A549 (cell line): ENCODE measurements around the gene ANKRD11. TPM values are rescaled to one million over a fixed set of nuclear protein-coding genes. Genes with fewer than 3 reads are reported as not detected.
A peak's percentile ranks its signal among the peaks of the same experiment; 100 is the strongest.
"Not testable (repeated sequence)": the region's sequence is repeated elsewhere in the genome, so short reads cannot be mapped to it uniquely, and the experiment has no call there.

Experiments
- ATAC-seq, 2 experiments: fragments of 200-7000 bp in 1 of 2; fragments of >200 bp in 1 of 2; cut with Nextera tagmentation in 1 of 2; cut with Tn5 transposase in 1 of 2; 3 replicates each; pipeline versions ENCODE4 v1.8.0 to v1.9.1; 2018 to 2020; ENCODE audit warnings: mild to moderate bottlenecking in 1 of 2, moderate library complexity in 1 of 2
- CTCF ChIA-PET: fragments of 300-600 bp; sonication (Branson Sonifier 250); formaldehyde crosslinking; extraction: SDS; loops from one replicate; lab custom pipeline; 2021; ENCODE audit warnings: antibody characterized with exemption, inconsistent platforms; lab: Yijun Ruan, JAX
- POLR2A ChIA-PET: fragments of 350-600 bp; formaldehyde crosslinking; extraction: SDS; loops from one replicate; lab custom pipeline; 2021; ENCODE audit warnings: antibody characterized with exemption, inconsistent platforms; lab: Yijun Ruan, JAX
- DNase-seq, 2 experiments: peaks; one replicate each; pipeline versions ENCODE4 v3.0.0 to v3.0.0-alpha.2; 2011 to 2016; ENCODE audit warnings: low read depth in 1 of 2, low spot score in 1 of 2
- FAIRE-seq: peaks from 2 replicates; lab custom pipeline; 2011; peaks lifted over from hg19 to GRCh38; lab: Jason Lieb, UNC
- H3K27ac ChIP-seq, 2 experiments: fragments of >200 bp; sonication (Bioruptor Twin); formaldehyde crosslinking; 3 replicates each; pipeline ENCODE4 v1.5.1; 2016 to 2017
- H3K4me1 ChIP-seq: fragments of >200 bp; sonication (Bioruptor Twin); formaldehyde crosslinking; 3 replicates; pipeline ENCODE4 v1.6.1; 2016
- H3K4me2 ChIP-seq: fragments of >200 bp; sonication (Bioruptor Twin); formaldehyde crosslinking; 3 replicates; pipeline ENCODE4 v1.6.1; 2016
- H3K4me3 ChIP-seq: fragments of >200 bp; sonication (Bioruptor Twin); formaldehyde crosslinking; 3 replicates; pipeline ENCODE4 v1.5.1; 2016
- H3K9me3 ChIP-seq: fragments of >200 bp; sonication (Bioruptor Twin); formaldehyde crosslinking; 3 replicates; pipeline ENCODE4 v1.6.1; 2016
- CEBPB ChIP-seq, 2 experiments: fragments of >200 bp in 1 of 2; sonication (Bioruptor Twin) in 1 of 2; formaldehyde crosslinking in 1 of 2; IDR thresholded peaks; 2 replicates each; pipeline ENCODE4 v1.6.1; 2012 to 2016
- CHD2 ChIP-seq: fragments of 150-350 bp; IDR thresholded peaks from 2 replicates; pipeline ENCODE4 v1.6.1; 2014; ENCODE audit warnings: low read length; ENCODE audit not compliant: partially characterized antibody
- CHD4 ChIP-seq: fragments of 200-600 bp; sonication (generic); IDR thresholded peaks from 2 replicates; pipeline ENCODE4 v1.6.1; 2016; ENCODE audit warnings: antibody characterized with exemption, mild to moderate bottlenecking, borderline replicate concordance
- EHF ChIP-seq: fragments of 250-450 bp; sonication (Bioruptor Pico); IDR thresholded peaks from 2 replicates; pipeline ENCODE4 v1.5.0; 2020; ENCODE audit warnings: mild to moderate bottlenecking
- EHMT2 ChIP-seq: fragments of 200-600 bp; sonication (generic); IDR thresholded peaks from 2 replicates; pipeline ENCODE4 v1.6.1; 2016; ENCODE audit warnings: antibody characterized with exemption, low read depth, mild to moderate bottlenecking, moderate library complexity
- FOSL2 ChIP-seq, 2 experiments: fragments of 450-650 bp in 1 of 2; fragments of >200 bp in 1 of 2; sonication (Bioruptor Twin) in 1 of 2; formaldehyde crosslinking; IDR thresholded peaks; 2 replicates each; pipeline versions ENCODE4 v1.5.0 to v1.6.1; 2016 to 2020; ENCODE audit warnings: mild to moderate bottlenecking in 1 of 2, moderate library complexity in 1 of 2
- GATA3 ChIP-seq: IDR thresholded peaks from 2 replicates; pipeline ENCODE4 v1.6.1; 2012; ENCODE audit warnings: borderline replicate concordance
- HDAC2 ChIP-seq: fragments of 200-600 bp; sonication (generic); IDR thresholded peaks from 2 replicates; pipeline ENCODE4 v1.6.1; 2016
- HES2 ChIP-seq: fragments of >200 bp; sonication (Bioruptor Twin); formaldehyde crosslinking; IDR thresholded peaks from 2 replicates; pipeline ENCODE4 v1.6.1; 2016
- JUN ChIP-seq, 2 experiments: fragments of >200 bp; sonication (Bioruptor Twin); formaldehyde crosslinking; IDR thresholded peaks; 2 replicates in 1 of 2; 3 replicates in 1 of 2; pipeline ENCODE4 v1.6.1; 2016 to 2017
- KDM1A ChIP-seq: fragments of 200-600 bp; sonication (generic); IDR thresholded peaks from 2 replicates; pipeline ENCODE4 v1.6.1; 2016; ENCODE audit warnings: low read depth, mild to moderate bottlenecking
- MAFK ChIP-seq: fragments of 450-650 bp; IDR thresholded peaks from 2 replicates; pipeline ENCODE4 v1.6.1; 2014; ENCODE audit not compliant: partially characterized antibody
- POLR2A ChIP-seq: IDR thresholded peaks from 2 replicates; pipeline ENCODE4 v1.6.1; 2012; ENCODE audit warnings: mild to moderate bottlenecking, low read length
- POLR2AphosphoS2 ChIP-seq: conservative IDR thresholded peaks from 2 replicates; pipeline ENCODE4 v1.6.1; 2012; ENCODE audit warnings: low read length, improper control_type of control experiment, inconsistent platforms
- RFX5 ChIP-seq: fragments of 450-650 bp; IDR thresholded peaks from 2 replicates; pipeline ENCODE4 v1.7.1; 2014; ENCODE audit warnings: antibody characterized with exemption, mild to moderate bottlenecking, moderate library complexity
- SMC3 ChIP-seq: fragments of >200 bp; sonication (Bioruptor Twin); formaldehyde crosslinking; IDR thresholded peaks from 3 replicates; pipeline ENCODE4 v1.6.1; 2018; ENCODE audit warnings: inconsistent platforms
- TP53 ChIP-seq: fragments of 250-450 bp; sonication (Bioruptor Pico); IDR thresholded peaks from 2 replicates; pipeline ENCODE4 v1.5.0; 2021; ENCODE audit warnings: mild to moderate bottlenecking, moderate library complexity
- USF2 ChIP-seq: fragments of 450-650 bp; IDR thresholded peaks from 2 replicates; pipeline ENCODE4 v1.6.1; 2014; ENCODE audit warnings: antibody characterized with exemption
- ZC3H11A ChIP-seq: fragments of 450-650 bp; IDR thresholded peaks from 2 replicates; pipeline ENCODE4 v1.6.1; 2014; ENCODE audit warnings: antibody characterized with exemption, mild to moderate bottlenecking
- ZFP36 ChIP-seq: fragments of 450-650 bp; IDR thresholded peaks from 2 replicates; pipeline ENCODE4 v1.6.1; 2014; ENCODE audit warnings: borderline replicate concordance; ENCODE audit not compliant: partially characterized antibody
- ZSCAN20 ChIP-seq: fragments of 250-450 bp; sonication (Bioruptor Pico); IDR thresholded peaks from 2 replicates; pipeline ENCODE4 v1.8.0; 2022; ENCODE audit warnings: mild to moderate bottlenecking, moderate library complexity
- WGBS: methylation state at CpG from one replicate; pipeline ENCODE4 v1.1.6; 2017; ENCODE audit errors: missing lambda C conversion rate; 5-methylcytosine and 5-hydroxymethylcytosine counted together
- polyA plus RNA-seq, 4 experiments: library from polyadenylated mRNA; depleted of rRNA in 3 of 4; stranded (reverse); fragments of >200 nt; fragmentation: RNase III in 1 of 4; extraction: RNeasy Plus Mini Kit Qiagen cat#74134 plus additional on column Dnase treatment in 1 of 4; gene quantifications; 2 replicates in 3 of 4; 3 replicates in 1 of 4; pipeline ENCODE4 v1.2.3, GENCODE V29; 2011 to 2017
- TF ChIP-seq, protein P1 (sequence below): IDR thresholded peaks from 2 replicates; pipeline ENCODE4 v1.6.1; 2012

The ANKRD11 gene
- polyA plus RNA-seq, 2 of the 4 experiments (the other 2 are of a cell fraction): 53.6 to 54.9 TPM

DNA sequence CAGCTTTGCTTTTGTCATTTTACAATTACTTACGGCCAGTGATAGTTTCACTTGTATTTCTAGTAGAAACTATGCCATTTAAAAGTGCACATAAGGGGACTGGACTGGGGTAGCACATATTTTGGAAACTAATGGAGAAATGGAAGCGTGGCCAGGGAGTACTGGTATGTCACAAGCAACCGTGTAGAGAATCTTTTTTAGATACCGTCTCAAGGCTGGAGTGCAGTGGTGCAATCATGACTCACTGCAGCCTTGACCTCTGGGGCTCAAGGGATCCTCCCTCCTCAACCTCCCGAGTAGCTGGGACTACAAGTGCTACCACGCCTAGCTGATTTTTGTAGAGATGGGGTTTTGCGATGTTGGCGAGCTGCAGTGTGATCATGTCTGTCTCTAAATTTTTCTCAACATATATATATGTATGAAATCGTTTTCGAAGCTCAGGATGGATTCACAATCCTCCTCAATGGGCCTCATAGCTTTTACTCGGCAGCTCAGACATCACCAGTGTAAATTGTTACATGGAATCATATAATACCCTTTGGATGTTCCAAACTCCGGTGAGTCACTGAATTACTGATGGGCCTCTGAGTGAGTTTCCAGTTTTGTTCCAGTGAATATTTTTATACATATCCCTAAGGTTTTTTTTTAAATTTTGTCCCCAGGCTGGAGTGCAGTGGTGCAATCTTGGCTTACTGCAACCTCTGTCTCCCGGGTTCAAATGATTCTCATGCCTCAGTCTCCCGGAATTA lies 221.2 kb downstream of the ANKRD11 start:
- DNase-seq (no peak), ATAC-seq (no peak), FAIRE-seq (no peak)
- Histone ChIP-seq H3K4me3 (no peak overlapping the region), H3K27ac (peak overlapping the region in 1 of 2 experiments; percentile 49; a peak in 3 of 6 replicates), H3K9me3 (no peaks in the 10 kb centered on the region), H3K4me2 (peak overlapping the region; percentile 19; the same call in 2 of the 3 replicates), H3K4me1 (peaks cover 15% of the 10 kb centered on the region)
- no peak for TF ChIP-seq USF2
- TF ChIP-seq CEBPB (IDR thresholded peaks at IDR 0.05): peak in 1 of 2 experiments; percentile 51; a peak in 1 of 4 replicates
- no peak for TF ChIP-seq JUN (IDR thresholded peaks at IDR 0.05)
- TF ChIP-seq FOSL2 (IDR thresholded peaks at IDR 0.05): no peak
- peak; percentile 51 for TF ChIP-seq FOSL2 (CRISPR knock-in tag; IDR thresholded peaks at IDR 0.05)
- 68% methylated on average over 14 of the region's 14 CpGs for WGBS
- ChIA-PET POLR2A (interaction anchor here (0.9 kb wide), 1 partner anchor 22 kb away, joined by 4 read pairs; no protein-coding TSS in a partner anchor), CTCF (interaction anchor here (0.7 to 2.3 kb wide), 5 partner anchors 14 to 20 kb away, joined by 3 to 10 read pairs (median 3); no protein-coding TSS in a partner anchor)

DNA sequence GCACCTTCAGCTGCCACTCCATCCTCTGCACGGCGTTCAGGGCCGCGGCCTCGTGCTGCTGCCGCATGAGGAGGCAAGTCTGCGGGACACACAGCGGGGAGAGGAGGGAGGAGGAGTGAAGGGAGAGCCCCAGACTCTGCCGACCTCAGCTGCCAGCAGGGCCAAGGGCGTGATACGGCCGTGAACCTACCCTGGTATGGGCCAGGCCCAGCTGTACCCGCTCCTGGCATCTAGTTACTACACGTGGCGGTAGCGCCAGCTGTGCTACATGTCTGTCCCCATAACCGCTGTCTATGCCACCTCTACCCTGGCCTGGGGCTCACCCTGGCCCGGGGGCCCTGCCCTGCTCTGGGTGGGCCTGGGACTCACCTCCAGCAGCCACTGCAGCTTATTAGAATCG lies 221.8 kb downstream of the ANKRD11 start:
- no peak for FAIRE-seq
- Histone ChIP-seq H3K4me2 (no peak overlapping the region), H3K27ac (peak overlapping the region in 1 of 2 experiments; percentile 49; a peak in 3 of 6 replicates)
- POLR2A ChIA-PET: interaction anchor here (0.9 kb wide), 1 partner anchor 21 kb away, joined by 4 read pairs; no protein-coding TSS in a partner anchor
- CTCF ChIA-PET: interaction anchor here (1.0 to 2.3 kb wide), 2 partner anchors 16 to 21 kb away, joined by 3 to 10 read pairs; no protein-coding TSS in a partner anchor
- 94% methylated on average over 17 of the region's 19 CpGs for WGBS
- TF ChIP-seq TP53 (CRISPR knock-in tag): no peak
- TF ChIP-seq ZC3H11A: no peak
- no peak for TF ChIP-seq USF2
- TF ChIP-seq ZSCAN20 (CRISPR knock-in tag): no peak
- no peak for TF ChIP-seq ZFP36
- no peak for TF ChIP-seq GATA3
- no peak for TF ChIP-seq CHD2
- TF ChIP-seq EHF (CRISPR knock-in tag): no peak
- no peak for TF ChIP-seq POLR2A
- no peak for TF ChIP-seq SMC3
- TF ChIP-seq HDAC2: no peak
- TF ChIP-seq, all 56 proteins: peak for 0
- Histone ChIP-seq H3K4me3 (no peak overlapping the region), H3K4me1 (peaks cover 15% of the 10 kb centered on the region), H3K9me3 (no peaks in the 10 kb centered on the region)
- no peak for ATAC-seq
- DNase-seq: no peak

GRCh38 chr16:89267746-89268145 lies 222.6 kb downstream of the ANKRD11 start:
- H3K4me3 ChIP-seq, H3K4me2 ChIP-seq, H3K27ac ChIP-seq, DNase-seq, FAIRE-seq, H3K9me3 ChIP-seq, ATAC-seq, POLR2A ChIA-PET: not testable (repeated sequence)
- CTCF ChIA-PET: interaction anchor here (4.5 kb wide), 1 partner anchor 21 kb away, joined by 25 read pairs; no protein-coding TSS in a partner anchor
- H3K4me1 ChIP-seq: peaks cover 15% of the 10 kb centered on the region
- WGBS: 92% methylated on average over 13 of the region's 15 CpGs

- POLR2A ChIA-PET: no interaction called here
- TF ChIP-seq ZSCAN20 (CRISPR knock-in tag) (no peak), CHD4 (no peak), HES2 (no peak), KDM1A (no peak), MAFK (no peak), RFX5 (no peak), FOSL2 (IDR thresholded peaks at IDR 0.05) (no peak), FOSL2 (CRISPR knock-in tag; IDR thresholded peaks at IDR 0.05) (no peak), POLR2A (no peak), POLR2AphosphoS2 (no peak), CHD2 (no peak), JUN (IDR thresholded peaks at IDR 0.05) (no peak), EHF (CRISPR knock-in tag) (no peak), EHMT2 (no peak)
- TF ChIP-seq, protein P1, sequence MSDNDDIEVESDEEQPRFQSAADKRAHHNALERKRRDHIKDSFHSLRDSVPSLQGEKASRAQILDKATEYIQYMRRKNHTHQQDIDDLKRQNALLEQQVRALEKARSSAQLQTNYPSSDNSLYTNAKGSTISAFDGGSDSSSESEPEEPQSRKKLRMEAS: no peak
- Histone ChIP-seq H3K4me1 (peaks cover 15% of the 10 kb centered on the region), H3K4me3 (no peak overlapping the region), H3K9me3 (no peaks in the 10 kb centered on the region), H3K4me2 (no peak overlapping the region), H3K27ac (no peak overlapping the region)
- DNase-seq (no peak), FAIRE-seq (no peak), ATAC-seq (no peak)
- 89% methylated on average over 12 of the region's 17 CpGs for WGBS
- CTCF ChIA-PET: interaction anchor here (1.0 to 4.5 kb wide), 2 partner anchors 14 to 23 kb away, joined by 3 to 25 read pairs; no protein-coding TSS in a partner anchor
These were observed 223.7 kb downstream of the ANKRD11 start for GRCh38 chr16:89266521-89267134.
